ENCODE data around the gene DIP2A. TPM values are rescaled to one million over a fixed set of nuclear protein-coding genes. Genes with fewer than 3 reads are reported as not detected.

Gene DIP2A
- total RNA-seq, 4 donors from 2014 or later: 25.9 to 57.4 (median 33.3) TPM

DNA sequence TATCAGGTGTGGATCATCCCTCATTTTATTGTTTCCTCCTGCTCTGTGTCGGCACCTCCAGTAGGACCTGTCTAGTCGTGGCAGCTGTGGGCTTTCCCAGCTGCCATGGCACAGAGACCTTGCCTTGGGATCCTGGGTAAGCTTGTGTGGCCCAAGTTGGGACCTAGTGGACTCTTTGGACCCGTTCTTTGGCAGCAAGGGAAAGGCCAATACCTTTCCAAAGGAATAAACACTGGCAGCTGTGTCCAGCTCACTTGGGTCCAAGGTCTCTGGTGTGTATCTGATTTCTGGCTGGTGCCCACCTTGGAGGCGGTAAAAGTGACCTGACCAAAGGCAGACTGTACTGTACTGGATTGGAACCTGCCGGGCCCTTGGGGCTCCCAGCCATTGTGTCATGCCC, 21.8 kb downstream of the DIP2A start:
- ATAC-seq (ENCODE audit: low FRiP score) (no peak), DNase-seq (ENCODE audit: low spot score) (no peak)
- TF ChIP-seq, protein P1, sequence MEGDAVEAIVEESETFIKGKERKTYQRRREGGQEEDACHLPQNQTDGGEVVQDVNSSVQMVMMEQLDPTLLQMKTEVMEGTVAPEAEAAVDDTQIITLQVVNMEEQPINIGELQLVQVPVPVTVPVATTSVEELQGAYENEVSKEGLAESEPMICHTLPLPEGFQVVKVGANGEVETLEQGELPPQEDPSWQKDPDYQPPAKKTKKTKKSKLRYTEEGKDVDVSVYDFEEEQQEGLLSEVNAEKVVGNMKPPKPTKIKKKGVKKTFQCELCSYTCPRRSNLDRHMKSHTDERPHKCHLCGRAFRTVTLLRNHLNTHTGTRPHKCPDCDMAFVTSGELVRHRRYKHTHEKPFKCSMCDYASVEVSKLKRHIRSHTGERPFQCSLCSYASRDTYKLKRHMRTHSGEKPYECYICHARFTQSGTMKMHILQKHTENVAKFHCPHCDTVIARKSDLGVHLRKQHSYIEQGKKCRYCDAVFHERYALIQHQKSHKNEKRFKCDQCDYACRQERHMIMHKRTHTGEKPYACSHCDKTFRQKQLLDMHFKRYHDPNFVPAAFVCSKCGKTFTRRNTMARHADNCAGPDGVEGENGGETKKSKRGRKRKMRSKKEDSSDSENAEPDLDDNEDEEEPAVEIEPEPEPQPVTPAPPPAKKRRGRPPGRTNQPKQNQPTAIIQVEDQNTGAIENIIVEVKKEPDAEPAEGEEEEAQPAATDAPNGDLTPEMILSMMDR (IDR thresholded peaks at IDR 0.05): no peak

DNA sequence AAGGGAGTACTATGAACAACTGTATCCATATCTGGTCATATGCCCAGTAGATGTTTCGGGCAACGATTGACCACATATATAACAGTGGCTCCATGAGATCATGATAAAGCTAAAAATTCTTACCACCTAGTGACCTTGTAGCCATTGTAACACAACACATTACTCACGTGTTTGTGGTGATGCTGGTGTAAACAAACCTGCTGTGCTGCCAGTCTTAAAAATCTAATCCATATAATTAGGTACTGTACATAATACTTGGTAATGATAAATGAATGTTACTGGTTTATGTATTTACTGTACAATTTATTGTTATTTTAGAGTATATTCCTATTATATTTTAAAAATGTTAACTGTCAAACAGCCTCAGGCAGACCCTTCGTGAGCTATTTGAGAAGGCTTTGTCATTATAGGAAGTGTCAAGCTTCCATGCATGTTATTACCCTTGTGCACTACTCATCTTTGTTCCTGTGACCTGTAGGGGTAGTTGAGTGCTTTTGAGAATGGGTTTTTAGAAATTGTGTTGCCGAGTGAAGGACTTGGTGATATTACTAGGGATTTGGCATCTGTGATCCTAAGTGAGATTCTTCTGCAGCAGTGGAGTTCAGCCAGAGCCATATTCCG, 23.6 kb downstream of the DIP2A start:
- no peak for ATAC-seq (ENCODE audit: low FRiP score)
- no peak for DNase-seq (ENCODE audit: low spot score)
- TF ChIP-seq, protein P1 (IDR thresholded peaks at IDR 0.05): no peak

DNA sequence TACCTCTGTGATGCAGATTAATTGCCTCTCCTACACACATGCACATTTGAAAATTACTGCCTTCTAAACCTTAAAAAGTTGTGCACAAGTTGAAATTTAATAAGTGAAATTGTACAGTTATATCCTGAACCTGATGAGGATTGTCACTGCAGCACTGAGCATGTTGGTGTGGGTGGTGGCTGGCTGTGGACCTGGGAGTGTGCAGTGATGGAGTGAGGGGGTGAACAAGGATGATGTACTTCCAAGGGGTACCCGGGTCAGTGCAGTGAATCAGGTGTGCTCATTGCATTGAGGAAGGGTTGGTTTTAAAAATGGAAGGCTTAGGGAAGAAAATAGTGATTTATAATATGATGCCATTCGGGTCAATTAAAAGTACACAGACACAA, 24.1 kb downstream of the DIP2A start:
- ATAC-seq (ENCODE audit: low FRiP score) (no peak), DNase-seq (ENCODE audit: low spot score) (no peak)
- TF ChIP-seq, protein P1 (IDR thresholded peaks at IDR 0.05): no peak

DNA sequence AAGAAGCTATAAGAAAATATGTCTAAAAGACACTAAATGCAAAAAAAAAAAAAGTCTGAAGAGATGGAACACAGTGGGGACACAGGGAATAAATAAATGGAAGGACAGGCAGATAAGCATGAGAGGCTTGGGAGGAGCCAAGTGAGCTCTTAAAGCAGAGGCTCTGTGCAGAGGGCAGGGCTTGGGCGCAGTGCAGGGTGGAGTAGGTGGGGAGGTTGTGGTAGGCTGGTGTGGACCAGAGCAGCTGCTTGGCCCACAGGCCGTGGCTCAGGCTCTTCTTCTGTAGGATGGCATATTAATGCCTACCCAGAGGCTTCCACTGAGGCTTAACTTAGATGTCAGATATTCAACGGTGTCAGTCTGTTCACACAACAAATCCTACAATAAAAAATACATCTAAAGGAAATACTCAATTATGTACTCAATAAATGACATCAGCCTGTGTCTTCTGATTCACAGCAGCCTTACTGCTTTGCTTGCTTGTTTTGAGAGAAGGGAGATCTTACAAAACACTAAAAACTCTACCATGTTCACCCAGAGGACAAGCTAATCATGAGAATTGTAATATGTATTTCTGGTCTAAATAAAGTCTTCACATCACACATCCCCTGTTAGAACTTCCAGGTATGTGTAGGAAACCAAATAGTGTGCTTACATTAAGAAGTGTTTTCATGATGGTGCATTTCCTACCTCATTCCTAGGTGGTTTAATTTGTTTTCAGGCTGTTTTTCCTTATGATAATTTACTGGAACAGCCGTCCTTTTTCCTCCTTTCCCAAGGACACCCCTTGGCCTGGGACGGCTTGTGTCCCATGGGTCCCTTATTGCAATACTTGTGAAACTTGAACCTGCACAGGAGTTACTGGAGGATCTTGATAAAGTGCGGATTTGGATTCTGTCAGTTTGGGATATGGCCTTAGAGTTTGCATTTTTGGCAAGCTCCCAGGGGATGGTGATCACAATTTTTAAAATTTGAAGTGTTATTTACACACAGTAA, 24.9 kb downstream of the DIP2A start:
- TF ChIP-seq, protein P1 (IDR thresholded peaks at IDR 0.05): no peak
- DNase-seq (ENCODE audit: low spot score) (no peak), ATAC-seq (ENCODE audit: low FRiP score) (no peak)

DNA sequence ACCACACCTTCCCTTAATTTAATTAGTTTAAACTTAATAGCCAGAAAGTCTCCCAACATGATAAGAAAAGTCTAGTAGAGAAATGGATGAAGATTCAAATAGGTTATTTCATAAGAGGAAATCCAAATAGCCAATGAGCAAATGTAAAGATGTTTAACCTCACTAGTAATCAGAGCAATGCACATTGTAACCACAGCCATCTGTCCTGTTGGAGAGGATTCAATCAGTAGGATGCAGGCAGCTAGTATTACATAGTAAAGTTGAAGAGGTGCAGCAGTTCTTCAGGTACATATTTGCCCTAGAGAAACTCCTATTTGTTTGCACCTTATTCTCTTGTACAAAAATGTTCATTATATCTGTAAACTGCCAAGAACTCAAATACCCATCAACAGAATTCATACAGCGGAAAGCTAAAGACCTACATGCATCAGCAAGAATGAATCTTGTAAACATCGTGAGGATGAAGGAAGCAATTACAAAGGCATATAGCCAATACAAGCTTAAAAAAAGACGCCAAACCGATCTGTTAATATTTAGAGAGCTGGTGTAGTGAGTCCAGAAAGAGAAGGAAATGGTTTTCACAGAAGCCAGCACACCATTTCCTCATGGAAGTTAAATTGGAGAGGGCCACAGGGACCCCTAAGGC, 27.9 kb downstream of the DIP2A start:
- TF ChIP-seq, protein P1 (IDR thresholded peaks at IDR 0.05): no peak
- ATAC-seq (ENCODE audit: low FRiP score) (no peak), DNase-seq (ENCODE audit: low spot score) (no peak)

DNA sequence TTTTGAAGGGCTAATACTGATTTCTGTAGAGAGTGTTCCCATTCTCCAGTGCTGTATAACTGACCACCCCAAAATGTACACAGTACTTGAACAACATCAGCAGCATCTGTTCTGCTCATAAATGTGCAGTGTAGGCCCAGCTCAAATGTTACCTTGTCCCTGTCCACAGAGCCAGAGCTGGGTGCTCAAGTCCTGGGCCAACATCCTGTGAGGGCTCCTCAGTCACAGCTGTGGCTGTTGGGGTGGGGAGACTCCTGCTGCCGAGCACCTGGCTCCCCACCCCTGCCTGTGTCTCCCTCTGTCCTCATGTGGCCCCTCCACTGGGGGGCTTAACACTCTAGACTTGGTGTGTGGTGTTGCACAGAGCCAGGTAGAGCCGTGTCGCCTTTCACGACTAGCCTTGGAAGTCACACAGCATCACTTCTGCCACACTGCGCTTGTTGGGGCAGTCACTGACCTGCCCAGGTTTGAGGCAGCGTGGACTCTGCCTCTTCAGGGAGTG, 30.5 kb downstream of the DIP2A start:
- ATAC-seq (ENCODE audit: low FRiP score): no peak
- TF ChIP-seq, protein P1 (IDR thresholded peaks at IDR 0.05): no peak
- DNase-seq (ENCODE audit: low spot score): no peak
